ENCODE results near the gene FSTL5. TPM values are rescaled to one million over a fixed set of nuclear protein-coding genes. Genes with fewer than 3 reads are reported as not detected.

Gene FSTL5
- total RNA-seq, 1 donor from 2014 or later = not detected

DNA sequence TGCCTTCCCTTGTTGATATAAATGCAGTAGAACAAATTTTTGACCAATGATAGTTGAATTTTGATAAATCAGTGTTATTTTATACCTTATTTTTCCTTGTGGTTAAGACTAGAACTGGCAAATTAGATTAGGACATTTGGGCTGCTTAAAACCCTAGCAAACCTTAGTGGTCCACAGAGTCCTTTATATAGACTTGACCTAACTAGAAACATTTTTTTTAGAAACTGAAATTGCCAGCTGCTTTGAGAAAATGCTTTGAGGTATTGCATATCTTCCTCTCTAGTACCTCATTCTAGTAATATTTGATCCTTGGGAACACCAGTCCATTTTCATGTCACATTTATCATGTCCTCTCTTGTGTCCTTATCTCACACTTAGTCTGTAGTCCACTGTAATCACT, 580.3 kb downstream of the FSTL5 start:
- Histone ChIP-seq H3K4me3 (ENCODE audit: low read depth, low read length) (no peak overlapping the region), H3K27me3 (ENCODE audit: control insufficient read depth, insufficient read depth, low read length) (no peaks in the 10 kb centered on the region), H3K36me3 (ENCODE audit: control insufficient read depth, insufficient read depth, low read length) (no peaks in the 10 kb centered on the region)
- DNase-seq (ENCODE audit: low read depth) (no peak), FAIRE-seq (no peak)
- TF ChIP-seq, protein P1, sequence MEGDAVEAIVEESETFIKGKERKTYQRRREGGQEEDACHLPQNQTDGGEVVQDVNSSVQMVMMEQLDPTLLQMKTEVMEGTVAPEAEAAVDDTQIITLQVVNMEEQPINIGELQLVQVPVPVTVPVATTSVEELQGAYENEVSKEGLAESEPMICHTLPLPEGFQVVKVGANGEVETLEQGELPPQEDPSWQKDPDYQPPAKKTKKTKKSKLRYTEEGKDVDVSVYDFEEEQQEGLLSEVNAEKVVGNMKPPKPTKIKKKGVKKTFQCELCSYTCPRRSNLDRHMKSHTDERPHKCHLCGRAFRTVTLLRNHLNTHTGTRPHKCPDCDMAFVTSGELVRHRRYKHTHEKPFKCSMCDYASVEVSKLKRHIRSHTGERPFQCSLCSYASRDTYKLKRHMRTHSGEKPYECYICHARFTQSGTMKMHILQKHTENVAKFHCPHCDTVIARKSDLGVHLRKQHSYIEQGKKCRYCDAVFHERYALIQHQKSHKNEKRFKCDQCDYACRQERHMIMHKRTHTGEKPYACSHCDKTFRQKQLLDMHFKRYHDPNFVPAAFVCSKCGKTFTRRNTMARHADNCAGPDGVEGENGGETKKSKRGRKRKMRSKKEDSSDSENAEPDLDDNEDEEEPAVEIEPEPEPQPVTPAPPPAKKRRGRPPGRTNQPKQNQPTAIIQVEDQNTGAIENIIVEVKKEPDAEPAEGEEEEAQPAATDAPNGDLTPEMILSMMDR (IDR thresholded peaks at IDR 0.05; ENCODE audit: insufficient read depth, low read length, severe bottlenecking) = no peak

DNA sequence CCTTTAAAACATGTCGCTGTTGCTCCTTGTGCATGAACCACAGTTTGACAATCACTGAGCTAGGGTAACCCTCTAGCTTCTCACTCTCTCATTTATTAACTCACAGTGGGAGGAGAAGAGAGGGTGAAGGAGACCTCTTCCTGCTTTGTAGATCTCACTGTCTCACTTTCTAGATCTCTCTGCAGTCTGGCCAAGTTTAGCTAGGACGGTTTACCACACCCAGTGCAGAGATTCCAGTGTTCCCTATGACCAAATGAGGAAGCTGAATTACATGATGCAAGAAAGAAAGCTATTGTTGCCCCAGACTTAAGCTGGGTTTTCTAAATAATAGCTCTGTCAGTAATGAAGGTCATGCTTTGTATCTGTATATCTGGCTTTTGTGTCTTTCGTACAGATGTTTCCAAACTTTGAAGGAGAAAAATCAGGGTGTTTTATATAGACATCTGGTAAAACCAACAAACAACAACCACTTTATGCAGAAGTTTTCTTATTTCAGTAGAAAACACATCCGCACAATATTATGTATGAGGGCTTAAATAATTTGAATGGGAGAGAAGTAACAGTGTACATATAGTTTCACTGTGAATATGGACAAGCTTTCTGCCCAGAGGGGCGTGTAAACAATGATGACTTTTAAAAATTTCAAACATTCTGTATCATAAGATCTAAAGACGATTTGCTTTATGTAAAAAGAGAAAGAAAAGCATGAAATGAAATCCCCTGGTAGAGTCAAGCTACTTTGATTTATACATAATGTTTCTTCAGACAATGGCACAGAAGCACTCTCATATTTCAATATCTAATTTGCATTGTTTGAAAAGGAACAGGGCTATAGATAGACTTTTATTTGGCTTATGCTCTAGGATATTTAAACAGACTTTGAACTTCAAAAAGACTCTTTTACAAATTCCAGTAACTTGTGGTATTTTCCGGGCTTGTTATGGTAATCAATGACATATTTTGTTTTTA, 582.3 kb downstream of the FSTL5 start:
- FAIRE-seq (no peak), DNase-seq (ENCODE audit: low read depth) (no peak)
- TF ChIP-seq, protein P1 (IDR thresholded peaks at IDR 0.05; ENCODE audit: insufficient read depth, low read length, severe bottlenecking) = no peak
- Histone ChIP-seq H3K36me3 (ENCODE audit: control insufficient read depth, insufficient read depth, low read length) (no peaks in the 10 kb centered on the region), H3K4me3 (ENCODE audit: low read depth, low read length) (no peak overlapping the region), H3K27me3 (ENCODE audit: control insufficient read depth, insufficient read depth, low read length) (no peaks in the 10 kb centered on the region)

DNA sequence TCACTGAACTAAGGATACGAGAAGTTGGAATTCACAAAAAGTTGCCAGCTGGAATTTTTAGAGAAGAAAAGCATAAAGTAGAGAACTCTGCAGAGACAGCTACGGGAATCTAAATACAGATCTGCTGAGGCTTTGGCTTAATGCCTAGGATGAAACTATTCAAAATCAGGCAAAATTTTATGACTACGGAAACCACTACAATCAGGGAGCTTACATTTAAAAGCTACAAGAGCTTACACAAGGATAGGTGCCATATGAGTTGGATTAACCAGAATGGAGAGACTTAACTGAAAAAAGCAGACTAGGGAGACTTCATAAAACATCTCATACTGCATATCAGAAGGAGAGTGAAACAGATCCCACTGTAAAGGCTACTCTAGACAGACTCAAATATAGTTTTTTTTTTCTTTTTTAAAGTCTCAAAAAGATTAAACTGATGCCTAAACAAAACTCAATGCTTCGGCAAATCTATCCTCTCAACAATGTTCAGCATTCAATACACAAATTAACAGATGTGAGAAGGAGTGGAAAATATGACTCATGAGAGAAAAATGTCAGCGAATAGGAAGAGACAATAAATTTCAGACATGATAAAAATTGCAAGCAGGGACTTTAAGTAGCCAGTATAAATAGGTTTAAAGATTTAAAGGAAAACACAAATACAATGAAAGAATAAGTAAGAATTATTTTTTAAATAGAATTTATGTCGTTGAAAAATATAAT, 586.1 kb downstream of the FSTL5 start:
- FAIRE-seq = no peak
- DNase-seq (ENCODE audit: low read depth) = peak; percentile 7
- no peaks in the 10 kb centered on the region for H3K36me3 ChIP-seq (ENCODE audit: control insufficient read depth, insufficient read depth, low read length)
- TF ChIP-seq, protein P1 (IDR thresholded peaks at IDR 0.05; ENCODE audit: insufficient read depth, low read length, severe bottlenecking) = no peak
- H3K4me3 ChIP-seq (ENCODE audit: low read depth, low read length) = no peak overlapping the region
- H3K27me3 ChIP-seq (ENCODE audit: control insufficient read depth, insufficient read depth, low read length) = no peaks in the 10 kb centered on the region

DNA sequence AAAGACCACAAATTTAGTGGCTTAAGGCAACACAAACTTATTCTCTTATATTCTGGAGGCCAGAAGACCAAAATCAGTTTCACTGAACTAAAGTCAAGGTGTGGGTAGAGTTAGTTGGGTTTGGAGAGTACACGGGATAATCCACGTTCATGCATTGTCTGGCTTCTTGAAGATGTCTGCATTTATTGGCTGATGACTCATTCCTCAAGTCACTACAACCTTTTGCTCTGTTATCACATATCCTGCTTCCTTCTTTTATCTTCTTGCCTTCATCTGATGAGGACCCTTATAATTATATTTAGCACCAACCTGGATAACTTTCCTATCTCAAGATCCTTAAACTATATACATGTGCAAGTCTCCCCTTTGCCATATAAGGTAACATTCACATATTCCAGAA, 590.0 kb downstream of the FSTL5 start:
- Histone ChIP-seq H3K27me3 (ENCODE audit: control insufficient read depth, insufficient read depth, low read length) (no peaks in the 10 kb centered on the region), H3K4me3 (ENCODE audit: low read depth, low read length) (no peak overlapping the region), H3K36me3 (ENCODE audit: control insufficient read depth, insufficient read depth, low read length) (no peaks in the 10 kb centered on the region)
- TF ChIP-seq, protein P1 (IDR thresholded peaks at IDR 0.05; ENCODE audit: insufficient read depth, low read length, severe bottlenecking) = no peak
- DNase-seq (ENCODE audit: low read depth) (peak; percentile 11), FAIRE-seq (no peak)

DNA sequence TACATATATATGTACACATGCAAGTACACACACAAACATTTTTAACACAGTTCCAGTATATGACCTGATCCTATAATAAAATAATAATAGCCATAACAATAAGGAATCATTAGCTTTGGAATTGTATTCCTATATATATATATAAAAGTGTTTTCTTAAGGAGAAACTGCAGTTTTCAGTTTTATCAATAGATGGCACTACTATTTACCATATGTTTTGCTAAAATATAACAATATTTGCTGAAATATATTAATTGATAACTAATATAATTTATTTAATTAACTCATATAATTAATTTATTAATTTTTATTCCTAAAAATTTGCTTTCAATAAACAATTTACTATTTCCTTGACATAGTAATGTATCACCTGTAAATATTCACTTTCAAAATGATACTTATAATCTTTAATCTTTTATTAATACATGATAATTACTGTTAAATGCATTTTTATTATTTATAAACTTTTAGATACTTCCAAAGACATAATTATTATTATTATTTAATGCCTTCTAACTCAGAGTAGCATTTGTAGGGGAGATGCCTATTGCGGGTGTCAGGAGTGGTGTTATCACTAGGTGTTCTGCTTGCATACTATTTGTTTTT, 599.5 kb downstream of the FSTL5 start:
- DNase-seq (ENCODE audit: low read depth) (peak; percentile 40), FAIRE-seq (no peak)
- Histone ChIP-seq H3K4me3 (ENCODE audit: low read depth, low read length) (no peak overlapping the region), H3K36me3 (ENCODE audit: control insufficient read depth, insufficient read depth, low read length) (no peaks in the 10 kb centered on the region), H3K27me3 (ENCODE audit: control insufficient read depth, insufficient read depth, low read length) (no peaks in the 10 kb centered on the region)
- TF ChIP-seq, protein P1 (IDR thresholded peaks at IDR 0.05; ENCODE audit: insufficient read depth, low read length, severe bottlenecking) = no peak

All from bronchial epithelial cell (primary cell).